UCSD-AML1 (cell line): ENCODE results near the gene NUBP2.
A peak's percentile ranks its signal among the peaks of the same experiment; 100 is the strongest.

ENCODE experiments used
- DNase-seq: peaks from one replicate; lab custom pipeline; 2025; ENCODE audit not compliant: unreplicated experiment; lab: John Stamatoyannopoulos, UW

The NUBP2 gene

DNA sequence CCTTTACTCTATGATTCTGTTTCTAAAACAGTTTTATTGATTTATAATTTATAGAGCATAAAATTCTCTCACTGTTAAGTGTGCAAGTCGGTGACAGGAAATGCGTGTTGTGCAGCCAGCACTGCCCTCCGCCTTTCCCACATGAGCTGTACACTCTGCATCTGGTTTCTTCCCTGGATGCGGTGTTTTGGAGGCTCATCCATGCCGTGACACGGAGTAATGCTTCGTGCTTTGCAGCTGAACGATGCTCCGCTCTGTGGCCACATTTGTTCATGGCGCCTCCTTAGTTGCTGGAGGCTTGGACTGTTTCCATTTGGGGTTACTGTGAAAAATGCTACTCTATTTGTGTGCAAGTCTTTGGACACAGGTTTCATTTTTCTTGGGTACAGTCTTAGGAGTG lies 17.9 kb downstream of the NUBP2 start:
- no peak for DNase-seq

- DNase-seq: no peak
Observed at GRCh38 chr16:1807626-1808025, 24.9 kb downstream of the NUBP2 start.

DNA sequence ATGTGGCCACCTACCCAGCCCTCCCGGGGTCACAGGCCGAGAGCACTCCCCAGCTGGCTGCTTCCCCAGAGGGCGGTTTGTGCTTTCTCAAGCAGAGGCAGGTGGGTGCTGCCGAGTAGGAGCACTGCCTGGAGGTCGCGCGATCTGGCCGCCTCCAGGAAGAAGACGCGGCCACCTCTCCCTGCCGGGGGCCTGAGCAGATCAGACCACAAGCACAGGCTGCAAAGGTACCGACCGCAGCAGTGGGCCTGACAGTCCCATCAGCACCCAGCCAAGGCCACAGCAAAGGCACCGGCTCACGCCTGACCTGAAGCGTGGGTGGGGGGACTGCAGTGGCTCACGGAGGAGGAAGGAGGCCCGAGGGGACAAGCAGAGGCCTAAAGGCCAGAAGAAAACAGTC lies 25.9 kb downstream of the NUBP2 start:
- DNase-seq: no peak

DNA sequence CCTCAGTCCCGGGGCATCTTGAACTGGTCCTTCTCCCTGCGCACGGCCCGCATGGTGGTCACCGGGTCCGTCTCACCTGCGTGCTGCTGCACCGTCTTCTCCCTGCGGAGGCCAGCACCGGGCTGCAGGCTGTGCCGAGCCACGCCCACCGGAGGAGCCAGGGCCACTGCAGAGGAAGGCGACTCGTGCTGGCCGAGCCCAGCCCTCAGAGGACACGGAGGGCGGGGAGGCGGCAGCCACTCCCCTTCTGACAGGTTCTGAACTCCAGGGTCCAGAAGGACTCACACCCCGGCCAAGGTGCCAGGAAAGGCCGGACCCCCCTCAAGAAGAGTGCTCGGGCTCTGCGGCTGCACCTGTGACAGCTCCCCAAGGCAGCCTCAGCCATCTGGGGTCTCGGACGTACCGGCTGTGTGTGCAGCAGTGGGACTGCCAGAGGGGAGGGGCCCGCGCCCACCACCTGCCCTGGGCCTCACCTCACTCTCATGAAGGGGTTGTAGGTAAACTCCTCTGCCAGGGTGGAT lies 26.6 kb downstream of the NUBP2 start:
- no peak for DNase-seq

- DNase-seq: no peak
Observed at GRCh38 chr16:1810106-1810505, 27.3 kb downstream of the NUBP2 start.

DNA sequence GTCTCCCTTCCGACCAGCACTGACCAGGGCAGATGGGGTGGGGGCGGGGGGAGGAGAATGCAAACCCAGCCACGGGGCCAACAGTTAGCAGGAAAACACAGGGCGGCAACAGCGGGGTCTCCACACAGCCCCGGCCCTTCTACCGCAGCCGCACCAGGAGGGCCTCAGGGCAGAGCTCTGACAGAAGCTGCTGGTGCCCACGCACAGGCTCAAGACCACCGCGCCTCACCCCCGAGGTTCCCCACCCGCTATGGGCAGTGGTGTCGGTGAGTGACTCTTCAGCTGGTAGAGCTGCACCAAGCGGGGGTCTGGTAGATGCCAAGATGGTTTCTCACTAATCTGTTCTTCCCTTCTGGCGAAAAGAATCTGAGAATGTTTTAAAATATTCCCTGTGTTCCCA lies 27.8 kb downstream of the NUBP2 start:
- no peak for DNase-seq

GRCh38 chr16:1812732-1813163 lies 30.0 kb downstream of the NUBP2 start:
- DNase-seq: peak; percentile 72

DNA sequence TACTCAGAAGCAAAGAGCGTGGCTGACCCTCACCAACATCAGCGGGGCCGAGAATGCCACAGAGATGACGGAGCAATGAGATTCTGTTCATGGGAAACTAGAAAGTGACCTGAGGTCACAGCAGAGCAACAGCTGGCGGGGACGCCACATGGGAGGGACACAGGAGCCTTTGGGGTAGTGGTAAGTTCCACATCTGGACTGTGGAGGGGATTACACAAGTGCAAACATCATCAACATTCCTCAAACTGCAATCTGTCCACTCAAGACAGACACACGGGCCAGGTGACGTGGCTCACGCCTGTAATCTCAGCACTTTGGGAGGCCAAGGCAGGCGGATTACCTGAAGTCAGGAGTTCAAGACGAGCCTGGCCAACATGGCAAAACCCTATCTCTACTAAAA lies 32.7 kb downstream of the NUBP2 start:
- DNase-seq: no peak

GRCh38 chr16:1816396-1817275 lies 33.9 kb downstream of the NUBP2 start:
- no peak for DNase-seq

GRCh38 chr16:1817276-1817589 lies 34.5 kb downstream of the NUBP2 start:
- DNase-seq: no peak

GRCh38 chr16:1817716-1818115 lies 35.0 kb downstream of the NUBP2 start:
- no peak for DNase-seq

GRCh38 chr16:1818204-1818872 lies 35.6 kb downstream of the NUBP2 start:
- DNase-seq: no peak

GRCh38 chr16:1818873-1819525 lies 36.2 kb downstream of the NUBP2 start:
- DNase-seq: no peak

DNA sequence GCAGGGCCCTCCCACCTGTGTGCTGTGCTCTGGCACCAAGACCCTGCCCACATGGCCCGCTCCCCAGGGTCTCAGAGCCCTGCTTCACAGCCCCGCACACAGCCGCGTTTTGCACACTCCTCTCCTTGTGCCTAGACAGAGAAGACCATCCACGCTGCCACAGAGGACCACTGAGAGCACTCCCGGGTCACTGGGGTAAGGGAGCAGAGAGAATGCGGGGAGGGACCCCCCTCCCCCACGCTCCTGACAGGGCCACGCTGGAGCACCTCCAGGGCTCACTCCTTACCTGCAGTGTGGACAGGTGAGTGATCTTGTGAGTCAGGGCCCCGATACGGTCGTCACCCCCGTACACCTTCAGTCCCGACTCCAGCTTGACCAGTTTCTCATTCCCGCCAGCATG lies 36.9 kb downstream of the NUBP2 start:
- no peak for DNase-seq

GRCh38 chr16:1820096-1820945 lies 37.6 kb downstream of the NUBP2 start:
- no peak for DNase-seq

- DNase-seq: no peak
Observed at GRCh38 chr16:1820946-1821290, 38.2 kb downstream of the NUBP2 start.

GRCh38 chr16:1821861-1822611 lies 39.3 kb downstream of the NUBP2 start:
- no peak for DNase-seq

DNA sequence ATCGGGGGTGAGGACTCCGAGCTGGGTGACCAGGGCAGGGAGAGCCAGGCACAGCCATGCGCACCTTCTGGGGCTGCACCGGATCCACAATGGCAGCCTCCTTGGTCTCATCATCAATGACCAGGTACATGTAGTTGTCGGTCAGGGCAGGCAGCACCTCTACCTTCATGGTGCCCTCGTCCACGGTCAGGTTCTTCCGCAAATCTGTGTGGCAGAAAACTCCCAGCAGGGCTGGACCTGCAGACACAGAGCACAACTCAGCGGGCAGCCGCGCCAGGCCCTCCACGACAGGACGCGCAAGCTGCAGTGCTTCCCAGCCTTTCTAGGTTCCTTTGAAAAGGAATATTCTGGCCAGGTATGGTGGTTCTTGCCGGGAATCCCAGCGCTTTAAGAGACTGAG lies 40.0 kb downstream of the NUBP2 start:
- no peak for DNase-seq

DNA sequence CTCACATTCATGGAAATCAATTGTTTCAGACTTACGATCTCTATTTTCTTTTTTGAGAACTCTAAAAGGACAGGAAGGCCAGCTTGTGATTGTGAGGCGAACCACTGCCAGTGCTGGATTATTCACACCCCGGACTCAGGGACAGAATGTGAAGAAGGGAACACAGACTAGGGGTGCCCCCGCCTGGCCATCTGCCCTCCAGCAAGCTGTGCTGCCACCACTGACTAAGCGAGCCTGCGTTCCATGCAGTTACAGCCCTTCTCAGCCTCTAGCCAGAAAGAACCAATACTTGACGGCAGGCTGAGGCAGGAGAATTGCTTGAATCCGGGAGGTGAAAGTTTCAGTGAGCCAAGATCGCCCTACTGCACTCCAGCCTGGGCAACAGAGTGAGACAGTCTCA lies 41.1 kb downstream of the NUBP2 start:
- peak; percentile 39 for DNase-seq

DNA sequence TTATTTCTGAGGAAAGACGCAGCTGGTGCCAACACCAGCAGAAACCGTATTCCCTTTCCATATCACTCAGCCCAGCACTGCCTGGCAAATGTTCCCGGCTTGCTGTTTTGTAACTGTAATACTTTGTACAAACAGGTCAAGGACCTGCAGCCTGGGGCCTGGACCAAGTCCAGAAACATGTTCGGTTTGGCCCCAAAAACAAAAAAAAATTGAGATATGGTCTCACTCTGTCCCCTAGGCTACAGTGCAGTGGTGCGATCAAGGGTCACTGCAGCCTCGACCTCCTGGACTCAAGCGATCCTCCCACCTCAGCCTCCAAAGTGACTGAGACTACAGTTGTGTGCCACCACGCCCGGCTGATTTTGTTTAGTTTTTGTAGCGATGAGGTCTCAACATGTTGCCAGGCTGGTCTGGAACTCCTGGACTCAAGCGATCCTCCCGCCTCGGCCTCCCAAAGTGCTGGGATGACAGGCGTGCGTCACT lies 42.7 kb downstream of the NUBP2 start:
- no peak for DNase-seq
